Transverse colon (tissue), 4 donors: Measurements from ENCODE around the gene NHERF2. TPM values are rescaled to one million over a fixed set of nuclear protein-coding genes. Genes with fewer than 3 reads are reported as not detected.

Experiments
- DNase-seq: peaks from one replicate; pipeline ENCODE4 v3.0.0-alpha.2; 2019
- H3K27ac ChIP-seq, 4 donors: fragments of 200-600 bp; sonication (generic); 2 replicates each; pipeline ENCODE4 v1.5.1; 2016 to 2018; ENCODE audit warnings: inconsistent platforms in 4 of 4
- H3K27me3 ChIP-seq: fragments of 200-600 bp; sonication (generic); 2 replicates; pipeline ENCODE4 v1.5.1; 2017; ENCODE audit warnings: inconsistent platforms
- H3K36me3 ChIP-seq, 4 donors: fragments of 200-600 bp; sonication (generic); 2 replicates each; pipeline ENCODE4 v1.5.1; 2017 to 2019; ENCODE audit warnings: inconsistent platforms in 4 of 4
- H3K4me1 ChIP-seq, 4 donors: fragments of 200-600 bp; sonication (generic); 2 replicates each; pipeline ENCODE4 v1.5.1; 2017 to 2020; ENCODE audit warnings: inconsistent platforms in 4 of 4
- H3K4me3 ChIP-seq, 4 donors: fragments of 200-600 bp; sonication (generic); 1 replicate in 1 of 4; 2 replicates in 3 of 4; pipeline versions ENCODE4 v1.5.1 to v1.6.1; 2017 to 2019; ENCODE audit warnings: inconsistent platforms in 4 of 4
- H3K9me3 ChIP-seq, 2 donors: fragments of 200-600 bp; sonication (generic); 2 replicates each; pipeline ENCODE4 v1.5.1; 2017 to 2019; ENCODE audit warnings: inconsistent platforms in 2 of 2
- EP300 ChIP-seq: sonication (generic); formaldehyde crosslinking; IDR thresholded peaks from one replicate; pipeline ENCODE4 v1.6.1; 2017; ENCODE audit warnings: antibody characterized with exemption, low read depth
- POLR2A ChIP-seq: fragments of 450-650 bp; IDR thresholded peaks from one replicate; pipeline ENCODE4 v1.6.1; 2016; ENCODE audit warnings: antibody characterized with exemption, mild to moderate bottlenecking, moderate library complexity
- POLR2AphosphoS5 ChIP-seq, 3 donors: sonication (generic); formaldehyde crosslinking; IDR thresholded peaks; one replicate each; pipeline ENCODE4 v1.6.1; 2016; ENCODE audit warnings: antibody characterized with exemption in 3 of 3
- WGBS, 2 donors: methylation state at CpG; one replicate each; pipeline ENCODE4 v1.1.5; 2018; ENCODE audit warnings: low coverage in 1 of 2; 5-methylcytosine and 5-hydroxymethylcytosine counted together
- in situ Hi-C, 4 donors: fragments of 200-750 bp; cut with MboI; loops; one replicate each; pipeline versions ENCODE4 v1.15.0 to v1.15.1; 2017; ENCODE audit warnings: low sequenced_read_pairs in 3 of 4, low pct_ligation_motif_present in 1 of 4, low pct_unique_long_range_greater_than_20kb in 1 of 4
- intact Hi-C: fragments of 100-400 bp; cut with DNase I; formaldehyde crosslinking; loops from one replicate; pipeline ENCODE4 v1.15.1; 2023; ENCODE audit warnings: low total_unique reads
- total RNA-seq, 4 donors: library from RNA; depleted of rRNA; stranded (reverse); fragments of >200 nt; gene quantifications; one replicate each; pipeline ENCODE4 v1.1.0, GENCODE V29; 2016
- TF ChIP-seq, protein P1 (sequence below), 5 experiments: fragments of 200-600 bp in 3 of 5; fragments of 450-650 bp in 2 of 5; sonication (generic) in 3 of 5; IDR thresholded peaks; 1 replicate in 2 of 5; 2 replicates in 3 of 5; pipeline ENCODE4 v1.5.1; 2016 to 2017; ENCODE audit warnings: antibody characterized with exemption in 5 of 5, inconsistent platforms in 3 of 5, mild to moderate bottlenecking in 2 of 5, moderate library complexity in 1 of 5

Gene NHERF2
- total RNA-seq, 4 donors from 2014 or later: 3.7 to 61.9 (median 29.8) TPM

DNA sequence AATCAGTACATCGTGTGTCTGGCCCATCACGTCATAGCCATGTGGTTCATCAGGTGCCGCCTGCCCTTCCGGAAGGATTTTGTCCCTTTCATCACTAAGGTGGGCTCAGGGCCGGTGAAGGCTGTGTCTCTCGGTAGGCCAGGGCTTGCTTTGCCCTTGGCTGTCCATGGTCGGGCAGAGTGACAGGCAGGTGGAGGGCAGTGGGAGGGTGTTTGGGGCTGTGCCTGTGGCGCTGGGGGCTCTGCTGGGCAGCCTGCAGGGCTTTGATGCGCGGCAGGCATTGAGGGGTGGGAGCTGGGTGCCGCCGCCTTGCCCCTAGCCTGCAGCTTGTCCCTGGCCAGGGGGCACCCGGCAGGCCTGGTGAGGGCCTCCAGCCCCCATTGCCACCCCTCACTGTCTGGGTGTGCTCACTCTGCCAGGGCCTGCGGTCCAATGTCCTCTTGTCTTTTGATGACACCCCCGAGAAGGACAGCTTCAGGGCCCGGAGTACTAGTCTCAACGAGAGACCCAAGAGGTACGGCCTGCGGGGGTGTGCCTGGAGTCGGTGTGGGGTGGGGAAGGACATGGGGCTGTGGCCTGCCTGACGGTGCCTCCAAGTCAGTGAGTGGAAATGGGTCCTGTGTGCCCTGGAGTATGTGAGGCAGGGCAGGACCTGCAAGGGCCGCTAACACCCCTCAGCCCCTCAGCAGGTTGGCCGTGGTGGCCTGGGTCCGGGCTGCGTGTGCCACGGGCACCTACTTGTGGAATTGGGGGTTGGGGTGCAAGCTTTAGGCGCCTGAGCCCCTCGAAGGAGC is 49.6 kb downstream of the NHERF2 start:
- WGBS, 2 donors: 92 to 93% methylated on average over 5 to 27 of the region's 28 CpGs
- in situ Hi-C loops: no loop called here

DNA sequence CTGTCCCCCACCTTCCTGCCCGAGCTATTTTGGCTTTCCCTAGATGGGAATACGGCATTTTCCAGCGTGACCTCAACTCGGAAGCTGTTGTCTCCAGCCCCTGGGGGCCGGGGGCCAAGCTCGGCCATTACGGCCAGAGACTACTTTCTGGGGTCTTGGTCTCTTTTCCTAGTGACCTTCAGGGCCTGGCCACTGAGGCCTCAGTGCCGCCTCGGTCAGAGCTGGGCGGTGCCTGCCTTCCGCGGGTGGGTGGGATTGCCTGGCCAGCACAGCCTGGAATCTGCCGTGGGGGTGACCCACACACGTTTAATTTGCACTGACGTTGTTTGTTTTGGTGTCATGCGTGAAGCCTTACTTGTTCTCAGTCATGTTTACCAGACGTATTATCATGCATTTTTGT is 50.3 kb downstream of the NHERF2 start:
- TF ChIP-seq POLR2AphosphoS5 (IDR thresholded peaks at IDR 0.05) (no peak), POLR2A (no peak), EP300 (no peak)
- TF ChIP-seq, protein P1, sequence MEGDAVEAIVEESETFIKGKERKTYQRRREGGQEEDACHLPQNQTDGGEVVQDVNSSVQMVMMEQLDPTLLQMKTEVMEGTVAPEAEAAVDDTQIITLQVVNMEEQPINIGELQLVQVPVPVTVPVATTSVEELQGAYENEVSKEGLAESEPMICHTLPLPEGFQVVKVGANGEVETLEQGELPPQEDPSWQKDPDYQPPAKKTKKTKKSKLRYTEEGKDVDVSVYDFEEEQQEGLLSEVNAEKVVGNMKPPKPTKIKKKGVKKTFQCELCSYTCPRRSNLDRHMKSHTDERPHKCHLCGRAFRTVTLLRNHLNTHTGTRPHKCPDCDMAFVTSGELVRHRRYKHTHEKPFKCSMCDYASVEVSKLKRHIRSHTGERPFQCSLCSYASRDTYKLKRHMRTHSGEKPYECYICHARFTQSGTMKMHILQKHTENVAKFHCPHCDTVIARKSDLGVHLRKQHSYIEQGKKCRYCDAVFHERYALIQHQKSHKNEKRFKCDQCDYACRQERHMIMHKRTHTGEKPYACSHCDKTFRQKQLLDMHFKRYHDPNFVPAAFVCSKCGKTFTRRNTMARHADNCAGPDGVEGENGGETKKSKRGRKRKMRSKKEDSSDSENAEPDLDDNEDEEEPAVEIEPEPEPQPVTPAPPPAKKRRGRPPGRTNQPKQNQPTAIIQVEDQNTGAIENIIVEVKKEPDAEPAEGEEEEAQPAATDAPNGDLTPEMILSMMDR (IDR thresholded peaks at IDR 0.05): no peak
- Histone ChIP-seq H3K27me3 (no peaks in the 10 kb centered on the region), H3K36me3 (peaks cover 0 to 27% (median 4%) of the 10 kb centered on the region in 4 donors), H3K9me3 (no peaks in the 10 kb centered on the region), H3K4me1 (peaks cover 0 to 6% (median 2%) of the 10 kb centered on the region in 4 donors), H3K4me3 (no peak overlapping the region), H3K27ac (no peak overlapping the region)
- WGBS, 2 donors: 89 to 91% methylated on average over 5 to 17 of the region's 17 CpGs
- in situ Hi-C loops (no loop called here), intact Hi-C loops (no loop called here)
- no peak for DNase-seq

More for the DNA sequence above, 49.6 kb downstream of the NHERF2 start:
- H3K27me3 ChIP-seq: no peaks in the 10 kb centered on the region
- no peak overlapping the region for H3K27ac ChIP-seq
- H3K9me3 ChIP-seq: no peaks in the 10 kb centered on the region
- H3K4me1 ChIP-seq: no peaks in the 10 kb centered on the region
- intact Hi-C loops: no loop called here
- H3K4me3 ChIP-seq: no peak overlapping the region
- TF ChIP-seq, protein P1 (IDR thresholded peaks at IDR 0.05): no peak
- no peak for TF ChIP-seq POLR2A
- no peak for TF ChIP-seq POLR2AphosphoS5 (IDR thresholded peaks at IDR 0.05)
- TF ChIP-seq EP300: no peak
- DNase-seq: no peak
- H3K36me3 ChIP-seq: peaks cover 0 to 31% (median 4%) of the 10 kb centered on the region in 4 donors

DNA sequence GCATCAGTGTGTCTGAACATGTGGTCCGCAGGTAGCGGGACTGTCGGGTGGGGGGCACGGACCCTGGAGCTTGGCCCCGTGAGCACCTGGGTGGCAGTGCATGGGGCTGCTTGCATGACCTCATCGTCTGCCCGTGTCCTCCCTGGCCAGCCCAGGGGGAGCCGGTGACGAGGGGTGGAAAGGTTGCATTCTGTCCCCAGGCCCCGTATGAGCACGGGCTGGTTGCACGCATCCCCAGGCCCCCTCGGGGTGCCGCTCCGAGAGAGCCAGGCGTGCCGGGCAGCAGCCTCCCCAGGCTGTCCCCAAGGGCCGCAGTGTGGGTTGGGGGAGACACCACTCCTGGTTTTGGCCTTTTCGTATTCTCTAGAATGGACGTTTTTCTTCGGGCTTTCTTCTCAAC is 51.0 kb downstream of the NHERF2 start:
- H3K9me3 ChIP-seq: no peaks in the 10 kb centered on the region
- no peak overlapping the region for H3K27ac ChIP-seq
- DNase-seq: no peak
- 96% methylated on average over 21 of the region's 21 CpGs; no CpG with 5 or more reads in 1 of the 2 donors for WGBS, 2 donors
- H3K36me3 ChIP-seq: peaks cover 0 to 21% (median 4%) of the 10 kb centered on the region in 4 donors
- in situ Hi-C loops: no loop called here
- no peak for TF ChIP-seq POLR2A
- TF ChIP-seq, protein P1 (IDR thresholded peaks at IDR 0.05): no peak
- TF ChIP-seq EP300: no peak
- TF ChIP-seq POLR2AphosphoS5 (IDR thresholded peaks at IDR 0.05): no peak
- no peaks in the 10 kb centered on the region for H3K27me3 ChIP-seq
- no peak overlapping the region for H3K4me3 ChIP-seq
- H3K4me1 ChIP-seq: peaks cover 0 to 10% (median 5%) of the 10 kb centered on the region in 4 donors
- intact Hi-C loops: no loop called here

DNA sequence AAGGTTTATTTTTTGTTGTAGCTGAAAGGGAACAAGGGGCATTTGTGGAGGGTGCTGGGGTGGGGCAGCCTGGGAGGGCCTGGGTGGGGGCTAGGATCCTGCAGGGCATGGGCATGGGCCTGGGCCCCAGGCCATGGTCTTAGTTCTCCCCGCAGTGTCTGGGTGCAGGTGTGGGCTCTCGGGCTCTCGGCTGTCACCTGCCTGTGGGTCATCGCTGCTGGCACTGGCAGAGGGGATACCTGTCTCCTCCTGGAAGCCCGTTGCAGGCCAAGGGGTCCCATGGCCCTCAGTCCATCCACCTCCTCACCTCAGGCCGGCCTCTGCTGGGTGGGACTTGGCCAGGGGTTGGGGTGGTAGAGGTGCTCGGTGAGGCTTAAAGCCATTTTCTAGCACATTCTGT is 51.4 kb downstream of the NHERF2 start:
- intact Hi-C loops: no loop called here
- TF ChIP-seq, protein P1 (IDR thresholded peaks at IDR 0.05): no peak
- no peak for TF ChIP-seq POLR2A
- TF ChIP-seq POLR2AphosphoS5 (IDR thresholded peaks at IDR 0.05): no peak
- TF ChIP-seq EP300: no peak
- Histone ChIP-seq H3K27ac (no peak overlapping the region), H3K4me1 (peaks cover 0 to 14% (median 9%) of the 10 kb centered on the region in 4 donors), H3K27me3 (no peaks in the 10 kb centered on the region), H3K9me3 (no peaks in the 10 kb centered on the region), H3K36me3 (peaks cover 0 to 17% (median 4%) of the 10 kb centered on the region in 4 donors), H3K4me3 (no peak overlapping the region)
- no peak for DNase-seq
- in situ Hi-C loops: no loop called here
- WGBS, 2 donors: 100% methylated on average over 2 of the region's 7 CpGs; no CpG with 5 or more reads in 1 of the 2 donors
